HG02852 (cell line): Measurements from ENCODE around the gene CORO1C.

Experiments used
- ATAC-seq: cut with Tn5 transposase; IDR thresholded peaks from one replicate; pipeline ENCODE4 v1.9.1; 2021; ENCODE audit warnings: mild to moderate bottlenecking, moderate library complexity; ENCODE audit not compliant: unreplicated experiment

The CORO1C gene

DNA sequence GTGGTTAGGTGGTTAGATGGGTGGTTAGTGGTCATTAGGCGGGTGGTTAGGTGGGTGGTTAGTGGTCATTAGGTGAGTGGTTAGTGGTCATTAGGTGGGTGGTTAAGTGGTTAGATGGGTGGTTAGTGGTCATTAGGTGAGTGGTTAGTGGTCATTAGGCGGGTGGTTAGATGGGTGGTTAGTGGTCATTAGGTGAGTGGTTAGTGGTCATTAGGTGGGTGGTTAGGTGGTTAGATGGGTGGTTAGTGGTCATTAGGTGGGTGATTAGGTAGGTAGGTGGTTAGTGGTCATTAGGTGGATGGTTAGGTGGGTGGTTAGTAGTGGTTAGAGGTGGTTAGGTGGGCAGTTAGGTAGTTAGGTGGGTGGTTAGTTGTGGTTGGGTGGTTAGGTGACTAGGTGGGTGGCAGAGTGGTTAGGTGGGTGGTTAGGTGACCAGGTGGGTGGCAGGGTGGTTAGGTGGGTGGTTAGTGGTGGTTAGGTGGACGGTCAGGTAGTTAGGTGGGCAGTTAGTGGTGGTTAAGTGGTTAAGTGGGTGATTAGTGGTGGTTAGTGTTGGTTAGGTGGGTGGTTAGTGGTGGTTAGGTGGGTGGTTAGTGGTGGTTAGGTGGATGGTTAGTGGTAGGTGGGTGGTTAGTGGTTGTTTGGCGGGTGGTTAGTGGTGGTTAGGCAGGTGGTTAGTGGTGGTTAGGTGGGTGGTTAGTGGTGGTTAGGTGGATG is 125.5 kb downstream of the CORO1C start:
- no peak for ATAC-seq

- no peak for ATAC-seq
Measured at GRCh38 chr12:108605000-108605689, 126.2 kb downstream of the CORO1C start.

- ATAC-seq, result no peak
Measured at GRCh38 chr12:108604208-108604941, 126.9 kb downstream of the CORO1C start.

DNA sequence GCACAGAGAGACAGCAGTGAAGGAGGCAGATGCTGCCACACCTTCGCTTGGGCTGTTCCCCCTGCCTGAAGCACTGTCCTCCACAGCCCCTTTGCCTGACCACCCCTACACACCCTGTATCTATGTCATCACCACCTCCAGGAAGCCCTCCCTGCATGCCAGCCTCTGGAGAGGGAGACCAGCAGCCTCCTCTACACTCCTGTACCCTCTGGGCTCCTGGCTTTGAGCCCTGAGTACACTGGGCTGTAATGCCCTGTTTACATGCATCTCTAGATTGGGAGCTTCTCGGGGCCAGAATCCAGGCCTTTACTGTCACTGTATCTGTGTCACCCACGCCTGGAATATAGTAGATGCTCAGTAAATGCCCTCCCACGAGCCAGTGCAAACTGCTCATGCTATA is 127.6 kb downstream of the CORO1C start:
- ATAC-seq, result no peak

DNA sequence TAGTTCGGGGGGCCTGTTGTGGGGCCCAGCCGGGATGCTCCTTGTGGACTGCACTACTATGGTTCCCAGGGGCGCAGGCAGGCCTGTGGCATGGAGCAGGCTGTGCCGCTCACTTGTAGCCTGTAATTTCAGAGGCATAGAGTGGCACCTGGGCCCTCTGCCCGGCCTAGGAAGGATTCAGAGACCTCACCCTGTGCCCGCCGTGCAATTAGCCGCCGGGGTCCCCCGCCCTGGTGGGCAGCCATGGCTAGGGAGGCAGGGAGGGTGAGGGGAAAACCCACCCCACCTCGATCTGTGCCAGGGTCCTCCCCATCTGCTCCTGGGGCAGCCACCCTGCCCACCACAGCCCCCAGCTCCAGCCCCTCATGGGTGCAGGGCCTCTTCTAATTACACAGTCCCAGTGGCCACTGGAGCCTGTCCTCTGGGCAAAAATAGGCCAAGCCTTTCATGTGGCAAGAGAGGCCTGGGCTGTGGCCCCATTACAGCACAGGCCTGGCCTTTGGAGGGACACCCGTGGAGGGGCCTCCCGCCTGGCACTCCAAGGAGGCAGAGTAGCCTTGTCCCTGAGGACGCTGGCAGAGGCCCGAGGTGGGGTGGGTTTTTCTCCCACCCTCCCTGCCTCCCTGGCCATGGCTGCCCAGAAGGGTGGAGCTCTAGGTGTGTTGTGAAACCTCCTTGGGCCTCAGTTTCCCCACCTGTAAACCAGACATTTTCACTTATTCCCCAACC is 128.2 kb downstream of the CORO1C start:
- no peak for ATAC-seq

- no peak for ATAC-seq
Measured at GRCh38 chr12:108602209-108602705, 129.1 kb downstream of the CORO1C start.

DNA sequence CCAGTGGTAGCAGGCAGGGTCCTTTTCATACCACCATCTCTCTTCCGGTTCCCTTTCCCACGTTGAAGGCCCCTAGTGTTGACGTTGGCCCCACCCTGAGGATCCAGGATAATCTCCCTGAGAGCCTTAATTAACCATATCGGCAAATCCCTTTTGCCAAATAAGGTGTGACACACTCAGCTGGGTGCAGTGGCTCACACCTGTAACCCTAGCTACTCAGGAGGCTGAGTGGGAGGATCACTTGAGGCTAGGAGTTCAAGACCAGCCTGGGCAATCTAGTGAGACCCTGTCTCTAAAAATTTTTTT is 130.7 kb downstream of the CORO1C start:
- no peak for ATAC-seq

- no peak for ATAC-seq
Measured at GRCh38 chr12:108599948-108600701, 131.2 kb downstream of the CORO1C start.

- ATAC-seq, result no peak
Measured at GRCh38 chr12:108599541-108599940, 131.8 kb downstream of the CORO1C start.

GRCh38 chr12:108598553-108599250 is 132.6 kb downstream of the CORO1C start:
- no peak for ATAC-seq

DNA sequence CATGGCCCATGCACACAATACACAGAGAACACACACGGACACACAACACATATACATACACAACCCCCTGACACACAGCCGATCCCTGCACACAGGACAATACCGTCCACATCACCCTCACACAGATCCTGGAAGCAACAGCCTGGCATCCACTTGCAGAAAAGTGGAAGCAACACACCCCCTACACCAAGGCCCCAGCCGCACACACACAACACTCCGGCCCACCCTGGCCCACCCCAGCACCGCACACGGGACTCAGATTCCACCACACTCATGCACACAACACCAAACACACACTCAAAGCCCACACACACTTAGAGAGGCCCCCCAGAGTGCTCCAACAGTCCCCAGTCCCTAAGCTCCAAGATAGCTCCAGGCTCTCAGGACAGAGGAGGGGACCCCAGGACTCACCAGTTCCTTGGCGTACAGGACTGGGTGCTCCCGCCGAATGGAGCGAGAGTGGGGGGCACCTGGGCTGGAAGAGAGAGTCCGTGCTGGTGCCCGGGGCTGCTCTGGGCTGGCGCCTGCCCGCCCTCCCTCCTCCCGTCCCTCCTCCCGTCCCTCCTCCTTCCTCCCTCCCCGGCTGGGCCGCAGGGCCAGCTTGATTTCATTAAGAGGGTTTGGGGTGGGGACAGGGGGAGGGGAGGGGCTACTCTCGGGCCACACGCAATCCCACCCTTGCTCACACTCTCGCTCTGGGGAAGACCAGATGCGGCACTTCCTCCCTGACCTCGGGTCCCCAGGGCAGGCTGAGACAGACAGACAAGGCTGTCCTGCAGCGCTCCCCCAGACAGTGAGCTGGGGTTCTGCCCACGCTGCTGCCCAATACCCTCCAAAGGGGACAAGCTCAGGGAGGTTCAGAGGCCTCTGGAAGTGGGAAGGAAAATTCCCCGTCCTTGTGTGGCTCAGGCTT is 133.5 kb downstream of the CORO1C start, which contains the start of gene TMEM119:
TSS of gene TMEM119 (minus strand) at position 526 of the 913 bp plus-strand sequence. CDS start 5,701 bp downstream, outside the sequence.
- no peak for ATAC-seq

GRCh38 chr12:108596854-108597558 is 134.3 kb downstream of the CORO1C start:
- ATAC-seq, result no peak

DNA sequence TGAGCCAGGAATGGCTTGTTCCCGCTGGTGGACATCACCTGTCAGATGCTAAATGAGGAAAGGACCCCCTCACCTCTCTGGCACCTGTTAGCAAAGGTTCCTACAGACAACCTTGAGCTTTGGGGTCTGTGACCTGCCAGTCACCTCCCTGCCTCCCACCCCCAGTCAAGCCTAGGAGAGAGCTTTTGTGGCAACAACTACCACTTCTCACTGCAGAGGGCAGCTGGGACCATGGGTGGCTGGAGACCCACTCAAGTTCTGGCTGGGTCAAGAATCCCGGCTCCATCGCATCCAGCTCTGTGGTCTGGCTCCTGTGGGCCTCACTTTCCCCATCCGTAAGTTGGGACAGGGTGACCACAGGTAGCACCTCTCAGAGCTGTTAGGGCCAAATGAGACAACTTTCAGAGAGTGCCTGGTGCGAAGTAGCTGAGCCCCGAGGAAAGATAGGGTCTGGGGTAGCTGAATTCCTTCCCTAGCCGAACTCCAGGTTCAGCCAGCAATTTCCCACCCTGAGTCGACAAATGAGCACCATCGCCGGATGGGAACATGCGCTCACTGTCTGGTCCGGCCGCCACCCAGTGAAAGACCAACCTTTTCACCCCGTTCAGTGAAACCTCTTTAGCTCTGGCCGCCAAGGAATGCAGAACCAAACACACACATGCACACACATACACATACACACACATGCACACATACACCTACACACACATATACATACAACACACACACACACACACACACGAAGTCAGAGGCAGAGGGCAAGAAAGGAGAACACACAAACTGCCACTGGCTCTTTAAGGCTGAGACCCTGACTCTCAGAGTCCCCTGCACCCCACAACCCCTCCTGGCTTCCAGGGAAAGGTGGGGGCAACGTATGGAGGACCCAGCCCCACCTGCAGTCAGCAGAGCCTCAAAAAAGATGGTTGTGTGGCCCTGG is 135.3 kb downstream of the CORO1C start:
- no peak for ATAC-seq
